Stomach (tissue), 9 donors: ENCODE measurements around the gene USHBP1. TPM values are rescaled to one million over a fixed set of nuclear protein-coding genes. Genes with fewer than 3 reads are reported as not detected.

Experiments used
- DNase-seq, 2 donors: peaks; one replicate each; pipeline versions ENCODE4 v3.0.0 to v3.0.0-alpha.2; 2013 to 2019
- H3K27ac ChIP-seq, 5 donors: fragments of 200-600 bp in 4 of 5; sonication (generic) in 4 of 5; one replicate each; pipeline ENCODE4 v1.5.1; 2013 to 2019; ENCODE audit warnings: mild to moderate bottlenecking in 1 of 5, moderate library complexity in 1 of 5
- H3K27me3 ChIP-seq, 3 donors: fragments of 200-600 bp; sonication (generic); one replicate each; pipeline ENCODE4 v1.5.1; 2017 to 2019; ENCODE audit warnings: mixed run types in 1 of 3
- H3K36me3 ChIP-seq, 4 donors: fragments of 200-600 bp; sonication (generic); 1 replicate in 3 of 4; 2 replicates in 1 of 4; pipeline ENCODE4 v1.5.1; 2016 to 2019
- H3K4me1 ChIP-seq, 4 donors: fragments of 200-600 bp; sonication (generic); one replicate each; pipeline ENCODE4 v1.5.1; 2016 to 2019
- H3K4me3 ChIP-seq, 4 donors: fragments of 200-600 bp; sonication (generic) in 3 of 4; one replicate each; pipeline ENCODE4 v1.5.1; 2016 to 2019; ENCODE audit warnings: mild to moderate bottlenecking in 1 of 4
- H3K9me3 ChIP-seq, 4 donors: fragments of 200-600 bp; sonication (generic); one replicate each; pipeline ENCODE4 v1.5.1; 2016 to 2019
- CTCF ChIP-seq, 7 experiments: fragments of 450-650 bp in 4 of 7; fragments of 200-600 bp in 3 of 7; sonication (generic) in 3 of 7; IDR thresholded peaks; one replicate each; pipeline ENCODE4 v1.5.1; 2016 to 2019; ENCODE audit warnings: antibody characterized with exemption in 7 of 7, control low read depth in 2 of 7, mild to moderate bottlenecking in 1 of 7
- EP300 ChIP-seq: sonication (generic); formaldehyde crosslinking; IDR thresholded peaks from one replicate; pipeline ENCODE4 v1.6.1; 2017; ENCODE audit warnings: antibody characterized with exemption
- POLR2A ChIP-seq, 4 donors: fragments of 450-650 bp; IDR thresholded peaks; one replicate each; pipeline ENCODE4 v1.6.1; 2016; ENCODE audit warnings: antibody characterized with exemption in 4 of 4, control low read depth in 2 of 4, mild to moderate bottlenecking in 1 of 4, moderate library complexity in 1 of 4
- POLR2AphosphoS5 ChIP-seq, 3 donors: sonication (generic); formaldehyde crosslinking; IDR thresholded peaks; one replicate each; pipeline ENCODE4 v1.6.1; 2016; ENCODE audit warnings: antibody characterized with exemption in 3 of 3
- WGBS, 5 donors: extraction: QIAGEN DNeasy Blood & Tissue Kit in 3 of 5; methylation state at CpG; one replicate each; pipeline versions ENCODE4 v1.1.5 to v1.1.7; 2013 to 2018; 5-methylcytosine and 5-hydroxymethylcytosine counted together
- intact Hi-C: fragments of 100-400 bp; cut with DNase I; formaldehyde crosslinking; loops from one replicate; pipeline ENCODE4 v1.15.1; 2023; ENCODE audit warnings: low total_unique reads
- polyA plus RNA-seq, 3 donors: library from polyadenylated mRNA; stranded (reverse); fragments of 200-250 nt; gene quantifications; one replicate each; pipeline ENCODE4 v1.2.3, GENCODE V29; 2013
- total RNA-seq, 5 donors: library from RNA; depleted of rRNA; stranded (reverse); fragments of >200 nt; gene quantifications; one replicate each; pipeline versions ENCODE4 v1.1.0 to v1.2.3, GENCODE V29; 2014 to 2016
- donor health status: healthy with polysubstance abuse.
- donor health status: Bipolar disorder and iron deficiency.
- donor health status: healthy.

USHBP1 gene
- total and polyA plus RNA-seq, 8 donors, result 2.1 to 7.7 (median 3.8) TPM; not detected in 2

DNA sequence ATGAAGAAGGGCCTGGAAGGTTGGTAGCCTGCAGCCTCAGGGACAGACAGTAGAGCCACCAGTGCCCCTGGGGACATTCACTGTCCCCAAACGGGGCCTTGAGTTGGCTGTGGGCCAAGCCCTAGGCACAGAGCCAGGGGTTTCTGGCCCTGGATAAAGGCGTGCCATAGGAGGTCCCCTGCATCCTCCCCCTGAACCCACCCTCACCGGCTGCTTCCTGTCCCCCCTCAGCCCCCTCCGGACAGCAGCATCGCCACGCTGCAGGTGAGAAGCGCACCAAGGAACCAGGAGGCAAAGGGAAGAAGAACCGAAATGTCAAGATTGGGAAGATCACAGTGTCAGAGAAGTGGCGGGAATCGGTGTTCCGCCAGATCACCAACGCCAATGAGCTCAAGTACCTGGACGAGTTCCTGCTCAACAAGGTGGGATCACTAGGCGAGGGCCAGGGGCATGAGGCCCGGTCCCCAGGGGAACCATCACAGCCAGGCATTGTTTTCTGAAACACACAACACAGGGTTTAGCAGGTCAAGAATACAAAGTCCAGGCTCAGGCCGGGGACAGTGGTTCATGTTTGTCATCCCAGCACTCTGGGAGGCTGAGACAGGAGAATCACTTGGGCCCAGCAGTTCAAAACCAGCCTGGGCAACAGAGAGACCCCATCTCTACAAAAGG is 64.0 kb downstream of the USHBP1 start:
- no peaks in the 10 kb centered on the region for H3K27me3 ChIP-seq
- intact Hi-C loops, result loop anchor here (5.0 kb wide), 1 partner anchor 82 kb away; the partner anchor contains the start of gene ANKLE1
- 82 to 87% (median 85%) methylated on average over 15 to 16 of the region's 16 CpGs for whole genome bisulfite sequencing, 5 donors
- H3K36me3 ChIP-seq, result peaks cover 44 to 100% (median 96%) of the 10 kb centered on the region in 4 donors
- TF ChIP-seq CTCF (IDR thresholded peaks at IDR 0.05) (no peak), POLR2A (IDR thresholded peaks at IDR 0.05) (no peak), POLR2AphosphoS5 (IDR thresholded peaks at IDR 0.05) (no peak), EP300 (no peak)
- H3K27ac ChIP-seq, result no peak overlapping the region
- no peak for DNase-seq
- H3K4me1 ChIP-seq, result no peaks in the 10 kb centered on the region
- no peaks in the 10 kb centered on the region for H3K9me3 ChIP-seq
- H3K4me3 ChIP-seq, result no peak overlapping the region

Other genes with a start within 250 kb of the USHBP1 start
- 100 to 1,000 TPM in 1 of 5 donors, 10 to 100 TPM in 3, under 1 TPM in 1; 0.43 to 221 (median 13.2) TPM for gene CPAMD8, start 237.9 kb downstream of the USHBP1 start, total RNA-seq
- 1 to 10 TPM; 2.1 to 6.6 (median 2.3) TPM for gene CPAMD8, start 237.9 kb downstream of the USHBP1 start, polyA plus RNA-seq
- 10 to 100 TPM in 1 of 5 donors, 1 to 10 TPM in 3, under 1 TPM in 1; 0.45 to 27.2 (median 8.3) TPM for gene HAUS8, start 189.3 kb downstream of the USHBP1 start, total RNA-seq
- 10 to 100 TPM in 1 of 3 donors, 1 to 10 TPM in 2; 9.2 to 11.9 (median 9.4) TPM for gene HAUS8, start 189.3 kb downstream of the USHBP1 start, polyA plus RNA-seq
- gene MYO9B, start 189.0 kb downstream of the USHBP1 start, total RNA-seq, result 100 to 1,000 TPM in 3 of 5 donors, 10 to 100 TPM in 2; 43.0 to 265 (median 156) TPM
- gene MYO9B, start 189.0 kb downstream of the USHBP1 start, polyA plus RNA-seq, result 10 to 100 TPM; 30.2 to 35.6 (median 30.6) TPM
- gene USE1, start 49.4 kb downstream of the USHBP1 start, total RNA-seq, result 100 to 1,000 TPM in 1 of 5 donors, 10 to 100 TPM in 3, not detected in 1; 16.2 to 113 (median 22.1) TPM
- 10 to 100 TPM; 55.3 to 68.6 (median 64.9) TPM for gene USE1, start 49.4 kb downstream of the USHBP1 start, polyA plus RNA-seq
- 10 to 100 TPM in 1 of 5 donors, 1 to 10 TPM in 4; 4.7 to 13.0 (median 8.3) TPM for gene OCEL1, start 38.5 kb downstream of the USHBP1 start, total RNA-seq
- 10 to 100 TPM; 25.9 to 43.2 (median 39.7) TPM for gene OCEL1, start 38.5 kb downstream of the USHBP1 start, polyA plus RNA-seq
- 100 to 1,000 TPM in 1 of 5 donors, 10 to 100 TPM in 4; 35.3 to 641 (median 47.3) TPM for gene NR2F6, start 18.8 kb downstream of the USHBP1 start, total RNA-seq
- gene NR2F6, start 18.8 kb downstream of the USHBP1 start, polyA plus RNA-seq, result 10 to 100 TPM; 34.4 to 57.9 (median 45.0) TPM
- gene BABAM1, start 2.7 kb upstream of the USHBP1 start, total RNA-seq, result 100 to 1,000 TPM in 2 of 5 donors, 10 to 100 TPM in 3; 26.2 to 146 (median 59.7) TPM
- 10 to 100 TPM; 66.3 to 87.1 (median 79.9) TPM for gene BABAM1, start 2.7 kb upstream of the USHBP1 start, polyA plus RNA-seq
- gene ANKLE1, start 17.2 kb upstream of the USHBP1 start, total RNA-seq, result under 1 TPM in 1 of 5 donors, not detected in 4; 0.18 TPM
- under 1 TPM in 1 of 3 donors, not detected in 2; 0.63 TPM for gene ANKLE1, start 17.2 kb upstream of the USHBP1 start, polyA plus RNA-seq
- gene ABHD8, start 38.7 kb upstream of the USHBP1 start, total RNA-seq, result 10 to 100 TPM in 3 of 5 donors, 1 to 10 TPM in 2; 4.9 to 28.1 (median 15.2) TPM
- gene ABHD8, start 38.7 kb upstream of the USHBP1 start, polyA plus RNA-seq, result 10 to 100 TPM in 1 of 3 donors, 1 to 10 TPM in 2; 8.0 to 12.0 (median 9.8) TPM
- gene MRPL34, start 41.1 kb upstream of the USHBP1 start, total RNA-seq, result 100 to 1,000 TPM in 3 of 5 donors, 10 to 100 TPM in 1, 1 to 10 TPM in 1; 6.6 to 167 (median 142) TPM
- gene MRPL34, start 41.1 kb upstream of the USHBP1 start, polyA plus RNA-seq, result 100 to 1,000 TPM; 161 to 200 (median 192) TPM
- gene DDA1, start 44.8 kb upstream of the USHBP1 start, total RNA-seq, result 10 to 100 TPM in 4 of 5 donors, 1 to 10 TPM in 1; 2.2 to 56.0 (median 21.4) TPM
- gene DDA1, start 44.8 kb upstream of the USHBP1 start, polyA plus RNA-seq, result 10 to 100 TPM; 30.8 to 63.7 (median 48.1) TPM
- 10 to 100 TPM in 4 of 5 donors, 1 to 10 TPM in 1; 2.9 to 37.9 (median 23.0) TPM for gene ANO8, start 70.1 kb upstream of the USHBP1 start, total RNA-seq
- gene ANO8, start 70.1 kb upstream of the USHBP1 start, polyA plus RNA-seq, result 1 to 10 TPM; 1.1 to 5.1 (median 3.6) TPM
- 10 to 100 TPM; 17.1 to 93.9 (median 68.7) TPM for gene GTPBP3, start 72.8 kb upstream of the USHBP1 start, total RNA-seq
- gene GTPBP3, start 72.8 kb upstream of the USHBP1 start, polyA plus RNA-seq, result 10 to 100 TPM; 11.2 to 11.8 (median 11.4) TPM
- 10 to 100 TPM in 4 of 5 donors, 1 to 10 TPM in 1; 5.8 to 62.2 (median 25.0) TPM for gene PLVAP, start 112.6 kb upstream of the USHBP1 start, total RNA-seq
- 10 to 100 TPM; 34.5 to 95.1 (median 48.6) TPM for gene PLVAP, start 112.6 kb upstream of the USHBP1 start, polyA plus RNA-seq
- gene CCDC194, start 129.5 kb upstream of the USHBP1 start, total RNA-seq, result not detected
- not detected for gene CCDC194, start 129.5 kb upstream of the USHBP1 start, polyA plus RNA-seq
- 100 to 1,000 TPM in 2 of 5 donors, 10 to 100 TPM in 2, 1 to 10 TPM in 1; 6.4 to 182 (median 38.4) TPM for gene BST2, start 140.9 kb upstream of the USHBP1 start, total RNA-seq
- 10 to 100 TPM; 34.4 to 68.0 (median 59.1) TPM for gene BST2, start 140.9 kb upstream of the USHBP1 start, polyA plus RNA-seq
- gene MVB12A, start 155.3 kb upstream of the USHBP1 start, total RNA-seq, result 10 to 100 TPM in 4 of 5 donors, 1 to 10 TPM in 1; 9.9 to 76.3 (median 44.0) TPM
- gene MVB12A, start 155.3 kb upstream of the USHBP1 start, polyA plus RNA-seq, result 10 to 100 TPM; 63.7 to 67.0 (median 66.0) TPM
- not detected for gene TMEM221, start 183.9 kb upstream of the USHBP1 start, total RNA-seq
- gene TMEM221, start 183.9 kb upstream of the USHBP1 start, polyA plus RNA-seq, result under 1 TPM in 1 of 3 donors, not detected in 2; 0.20 TPM
- gene NXNL1, start 196.2 kb upstream of the USHBP1 start, total RNA-seq, result under 1 TPM in 1 of 5 donors, not detected in 4; 0.92 TPM
- not detected for gene NXNL1, start 196.2 kb upstream of the USHBP1 start, polyA plus RNA-seq
- gene SLC27A1, start 205.8 kb upstream of the USHBP1 start, total RNA-seq, result 100 to 1,000 TPM in 1 of 5 donors, 10 to 100 TPM in 3, 1 to 10 TPM in 1; 5.5 to 116 (median 43.8) TPM
- 10 to 100 TPM in 1 of 3 donors, 1 to 10 TPM in 2; 4.0 to 12.7 (median 9.0) TPM for gene SLC27A1, start 205.8 kb upstream of the USHBP1 start, polyA plus RNA-seq
- gene PGLS, start 246.9 kb upstream of the USHBP1 start, total RNA-seq, result 100 to 1,000 TPM in 1 of 5 donors, 10 to 100 TPM in 3, 1 to 10 TPM in 1; 2.9 to 258 (median 32.9) TPM
- gene PGLS, start 246.9 kb upstream of the USHBP1 start, polyA plus RNA-seq, result 100 to 1,000 TPM in 2 of 3 donors, 10 to 100 TPM in 1; 85.0 to 120 (median 114) TPM